Amygdala (tissue), 56 donors: Measurements from ENCODE around the gene RTL10.

Source experiments
- DNase-seq, 56 donors: peaks; one replicate each; lab custom pipeline; 2025; lab: John Stamatoyannopoulos, UW

The RTL10 gene

GRCh38 chr22:19854778-19855503, at the start of gene RTL10, which contains the start of gene GNB1L:
RTL10 (minus strand) TSS chr22:19854874; CDS start chr22:19852261, 2,613 bp downstream.
GNB1L (minus strand) TSS chr22:19854874; CDS start chr22:19821355, 33,519 bp downstream.
- peak; percentile 61 to 97 (median 90) for DNase-seq

- DNase-seq, result no peak
Measured at GRCh38 chr22:19904174-19904856, 49.6 kb upstream of the RTL10 start.

GRCh38 chr22:19903513-19903912, 48.8 kb upstream of the RTL10 start:
- DNase-seq, result no peak

- DNase-seq, result no peak
Measured at GRCh38 chr22:19903031-19903430, 48.4 kb upstream of the RTL10 start.

GRCh38 chr22:19902245-19902715, 47.6 kb upstream of the RTL10 start:
- no peak for DNase-seq

GRCh38 chr22:19901577-19902244, 47.0 kb upstream of the RTL10 start:
- no peak for DNase-seq

- no peak for DNase-seq
Measured at GRCh38 chr22:19900707-19901436, 46.2 kb upstream of the RTL10 start.

GRCh38 chr22:19898831-19899567, 44.3 kb upstream of the RTL10 start:
- no peak for DNase-seq

GRCh38 chr22:19898145-19898544, 43.5 kb upstream of the RTL10 start:
- no peak for DNase-seq

GRCh38 chr22:19897726-19898125, 43.1 kb upstream of the RTL10 start:
- no peak for DNase-seq

GRCh38 chr22:19896665-19897355, 42.1 kb upstream of the RTL10 start:
- no peak for DNase-seq

- no peak for DNase-seq
Measured at GRCh38 chr22:19895160-19895849, 40.6 kb upstream of the RTL10 start.

- no peak for DNase-seq
Measured at GRCh38 chr22:19893363-19893762, 38.7 kb upstream of the RTL10 start.

GRCh38 chr22:19892925-19893324, 38.3 kb upstream of the RTL10 start:
- no peak for DNase-seq

GRCh38 chr22:19892257-19892879, 37.7 kb upstream of the RTL10 start:
- no peak for DNase-seq

GRCh38 chr22:19891317-19892256, 36.9 kb upstream of the RTL10 start:
- no peak for DNase-seq
